T follicular helper cell (primary cell): ENCODE results near the gene PPM1H.
"Not testable (repeated sequence)": the region's sequence is repeated elsewhere in the genome, so short reads cannot be mapped to it uniquely, and the experiment has no call there.

Experiments
- DNase-seq: peaks from one replicate; pipeline ENCODE4 v3.0.0-alpha.2; 2020; ENCODE audit warnings: low read depth

PPM1H gene

DNA sequence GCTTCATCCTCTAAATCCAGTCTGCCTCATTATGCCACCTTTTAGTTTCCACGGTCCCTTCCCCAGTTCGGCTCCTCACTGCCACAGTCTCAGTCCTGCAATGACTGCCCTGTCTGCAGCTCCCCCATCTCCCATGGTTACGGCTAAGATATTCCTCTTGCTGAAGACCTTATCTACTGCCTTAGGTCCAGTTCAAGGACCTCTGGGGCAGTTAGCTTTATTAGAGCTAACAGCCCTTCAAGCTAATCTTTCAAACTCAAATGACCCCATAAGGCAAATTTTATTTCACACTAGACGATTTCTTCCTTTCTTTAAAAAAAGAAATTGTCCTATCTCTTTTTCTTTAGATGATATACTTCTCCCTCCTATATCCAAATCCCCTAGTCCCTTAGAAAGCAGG is 253.6 kb downstream of the PPM1H start:
- no peak for DNase-seq

DNA sequence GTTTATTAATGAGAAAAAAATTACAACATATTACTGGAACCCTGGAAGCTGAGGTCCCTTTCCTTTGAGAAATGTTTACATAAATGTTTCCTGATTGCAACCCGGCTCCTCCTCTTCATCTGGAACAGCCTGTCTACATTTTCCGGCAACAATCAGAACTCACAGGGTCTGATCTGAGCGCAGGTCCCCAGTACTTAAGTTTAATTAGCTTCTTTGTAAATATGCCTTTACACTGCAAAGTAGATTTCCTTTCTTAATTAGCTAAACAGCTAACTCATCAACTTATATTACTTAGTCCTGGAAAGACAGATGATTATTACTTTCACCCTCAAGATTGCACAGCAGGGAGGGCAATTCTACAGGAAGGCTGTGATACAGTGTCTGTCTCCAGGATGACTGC is 255.3 kb downstream of the PPM1H start:
- DNase-seq, result no peak

DNA sequence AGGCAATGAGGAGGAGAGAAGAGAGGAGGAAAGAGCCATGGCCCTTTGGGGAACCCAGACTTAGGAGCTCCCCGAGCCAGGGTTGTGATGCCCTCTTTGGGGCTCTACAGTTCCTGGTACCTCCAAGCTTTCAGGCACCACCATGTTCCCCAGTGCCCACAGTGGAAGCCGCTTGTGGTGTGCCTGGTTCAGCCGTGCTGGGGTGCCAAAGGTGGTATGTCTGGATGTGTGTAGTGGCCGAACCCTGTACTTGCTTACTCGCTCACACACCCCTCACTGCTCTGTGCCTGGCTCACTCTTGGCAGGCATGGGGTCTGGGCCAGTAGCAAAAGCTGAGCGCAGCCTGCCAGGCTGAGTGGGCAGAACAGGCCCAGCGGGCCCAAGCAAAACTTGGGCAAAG is 257.6 kb downstream of the PPM1H start:
- no peak for DNase-seq

DNA sequence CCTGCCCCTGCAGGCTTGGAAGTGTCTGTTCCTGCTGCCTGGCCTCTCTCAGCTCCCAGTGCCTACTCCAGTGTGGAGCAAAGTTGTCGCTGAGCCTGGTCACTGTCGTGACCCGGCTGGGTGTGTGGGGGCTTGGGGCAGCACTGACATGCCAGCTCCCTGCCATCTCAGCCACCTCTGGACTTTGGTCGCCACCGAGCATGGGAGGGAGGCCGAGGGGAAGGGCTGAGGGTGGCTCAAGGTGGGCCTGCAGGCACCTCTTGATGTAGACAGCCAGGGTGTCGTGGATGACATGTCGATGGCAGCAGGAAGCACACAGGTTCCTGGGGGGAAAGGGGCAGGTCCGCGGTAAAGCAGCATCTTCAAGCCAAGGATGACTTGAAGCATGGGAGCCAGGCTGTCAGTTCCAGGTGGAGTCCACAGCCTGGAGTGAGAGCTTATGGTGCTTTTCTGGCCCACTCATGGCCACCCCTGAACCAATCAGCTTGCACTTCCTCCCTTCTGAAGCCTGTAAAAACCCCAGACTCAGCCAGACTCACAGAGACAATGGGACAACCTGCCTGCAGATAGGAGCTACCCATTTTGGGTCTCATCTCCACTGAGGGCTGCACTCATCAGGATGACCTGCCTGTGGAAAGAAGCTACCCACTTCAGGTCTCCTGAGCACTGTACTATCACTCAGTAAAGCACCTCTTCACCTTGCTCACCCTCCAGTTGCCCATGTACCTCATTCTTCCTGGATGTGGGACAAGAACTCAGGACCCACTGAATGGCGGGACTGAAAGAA is 258.2 kb downstream of the PPM1H start:
- no peak for DNase-seq

- DNase-seq, result no peak
Measured at GRCh38 chr12:62673028-62673815, 261.7 kb downstream of the PPM1H start.

- DNase-seq, result no peak
Measured at GRCh38 chr12:62670986-62671720, 263.8 kb downstream of the PPM1H start.

- DNase-seq, result no peak
Measured at GRCh38 chr12:62668782-62669181, 266.2 kb downstream of the PPM1H start.

GRCh38 chr12:62664951-62665350 is 270.0 kb downstream of the PPM1H start:
- not testable (repeated sequence) for DNase-seq

GRCh38 chr12:62660756-62661155 is 274.2 kb downstream of the PPM1H start:
- no peak for DNase-seq

GRCh38 chr12:62659453-62660295 is 275.3 kb downstream of the PPM1H start:
- DNase-seq, result no peak

- no peak for DNase-seq
Measured at GRCh38 chr12:62658910-62659309, 276.0 kb downstream of the PPM1H start.

GRCh38 chr12:62657363-62657632 is 277.7 kb downstream of the PPM1H start:
- no peak for DNase-seq

- no peak for DNase-seq
Measured at GRCh38 chr12:62656591-62657362, 278.2 kb downstream of the PPM1H start.

DNA sequence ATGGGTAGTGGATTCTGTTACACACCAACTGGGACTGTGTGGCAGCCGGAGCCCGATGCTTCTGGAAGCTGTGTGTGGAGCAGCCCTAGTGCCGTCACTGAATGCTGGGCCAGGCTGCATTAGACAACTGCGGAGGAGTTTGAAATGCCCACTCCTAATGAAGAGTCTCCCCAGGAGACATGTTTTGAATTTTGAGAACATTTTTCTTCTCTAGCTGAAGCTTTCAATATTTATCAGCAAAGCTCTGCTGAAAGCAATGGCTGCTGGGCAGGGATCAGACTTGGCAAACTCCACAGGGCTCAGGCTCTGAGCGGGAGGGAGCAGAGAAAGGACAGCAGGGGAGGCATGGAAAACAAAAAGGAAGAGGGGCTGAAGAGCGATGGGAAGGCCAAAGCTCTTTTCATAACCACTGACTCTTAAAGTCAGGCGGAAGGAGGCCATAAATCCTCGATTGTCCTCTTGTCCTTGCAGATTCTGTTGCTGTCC is 279.2 kb downstream of the PPM1H start:
- no peak for DNase-seq

DNA sequence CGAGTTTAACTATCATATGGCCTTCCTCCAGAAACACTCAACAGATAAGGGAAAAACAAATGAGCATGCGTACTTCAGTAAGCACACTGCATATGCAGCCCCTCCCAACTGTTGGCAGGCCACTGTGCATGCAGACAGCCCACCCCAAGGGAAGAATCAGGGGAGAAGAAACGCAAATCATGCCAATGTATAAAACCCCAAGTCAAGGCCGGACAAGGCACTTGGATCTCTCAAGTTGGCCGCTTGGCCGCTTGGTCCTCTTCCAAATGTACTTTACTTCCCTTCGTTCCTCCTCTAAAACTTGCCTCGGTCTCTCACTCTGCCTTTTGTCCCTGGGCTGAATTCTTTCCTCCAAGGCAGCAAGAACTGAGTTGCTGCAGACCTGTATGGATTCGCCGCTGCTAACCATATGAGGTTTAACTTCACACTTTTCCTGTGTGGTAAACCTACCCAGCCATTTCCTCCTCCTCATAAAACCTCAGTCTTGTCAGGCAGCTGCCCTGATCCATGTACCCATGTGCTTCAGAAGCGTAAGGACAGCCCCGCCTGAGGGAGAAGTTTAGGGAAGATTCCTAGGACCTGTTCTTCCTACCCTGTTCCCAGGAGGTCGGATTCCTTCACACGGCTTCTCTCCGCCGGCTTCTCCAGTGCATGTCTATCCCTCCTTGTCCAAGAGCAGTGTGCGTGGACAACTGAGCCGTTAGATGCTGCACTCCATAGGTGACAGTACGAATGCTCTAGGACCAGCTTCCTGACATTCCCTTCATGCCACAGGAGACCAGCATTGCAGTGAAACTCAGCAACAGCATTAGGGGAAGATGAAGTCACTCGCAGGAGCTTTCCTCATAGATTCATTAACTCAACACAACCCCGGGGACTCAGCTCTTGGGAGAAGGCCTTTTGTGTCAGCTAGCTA is 280.4 kb downstream of the PPM1H start:
- no peak for DNase-seq

DNA sequence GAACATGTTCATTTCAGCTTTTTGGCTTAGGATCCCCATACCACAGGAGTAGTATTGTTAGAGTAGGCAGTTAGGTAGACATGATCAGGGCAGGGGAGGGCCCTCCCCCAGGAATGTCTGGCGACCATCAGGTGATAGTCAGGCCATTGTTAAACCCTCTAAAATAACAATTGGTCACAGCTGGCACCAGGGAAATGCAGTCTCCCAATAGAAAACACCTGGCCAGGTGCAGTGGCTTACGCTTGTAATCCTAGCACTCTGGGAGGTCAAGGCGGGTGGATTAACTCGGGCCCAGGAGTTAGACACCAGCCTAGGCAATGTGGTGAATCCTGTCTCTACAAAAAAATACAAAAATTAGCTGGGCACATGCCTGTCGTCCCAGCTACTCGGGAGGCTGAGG is 281.2 kb downstream of the PPM1H start:
- no peak for DNase-seq

DNA sequence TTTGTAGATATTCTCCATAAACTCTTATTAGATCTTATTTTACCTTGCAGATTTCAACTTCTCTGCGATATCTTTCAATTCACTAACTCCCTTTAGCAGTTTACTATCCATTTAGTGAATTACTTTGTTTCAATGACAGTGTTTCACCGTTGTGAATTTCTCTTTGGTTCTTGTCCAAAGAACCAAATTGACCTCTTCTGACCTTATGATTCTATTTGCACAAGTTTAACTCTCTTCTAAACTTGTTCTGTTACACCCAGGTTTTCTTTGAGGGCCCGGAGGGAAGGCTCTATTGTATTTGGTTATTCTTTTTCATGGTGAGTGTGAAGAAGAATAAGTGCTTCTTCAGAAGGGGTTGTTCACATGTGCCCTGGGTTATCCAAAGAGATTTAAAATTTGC is 281.6 kb downstream of the PPM1H start:
- no peak for DNase-seq

- no peak for DNase-seq
Measured at GRCh38 chr12:62651138-62651537, 283.8 kb downstream of the PPM1H start.

DNA sequence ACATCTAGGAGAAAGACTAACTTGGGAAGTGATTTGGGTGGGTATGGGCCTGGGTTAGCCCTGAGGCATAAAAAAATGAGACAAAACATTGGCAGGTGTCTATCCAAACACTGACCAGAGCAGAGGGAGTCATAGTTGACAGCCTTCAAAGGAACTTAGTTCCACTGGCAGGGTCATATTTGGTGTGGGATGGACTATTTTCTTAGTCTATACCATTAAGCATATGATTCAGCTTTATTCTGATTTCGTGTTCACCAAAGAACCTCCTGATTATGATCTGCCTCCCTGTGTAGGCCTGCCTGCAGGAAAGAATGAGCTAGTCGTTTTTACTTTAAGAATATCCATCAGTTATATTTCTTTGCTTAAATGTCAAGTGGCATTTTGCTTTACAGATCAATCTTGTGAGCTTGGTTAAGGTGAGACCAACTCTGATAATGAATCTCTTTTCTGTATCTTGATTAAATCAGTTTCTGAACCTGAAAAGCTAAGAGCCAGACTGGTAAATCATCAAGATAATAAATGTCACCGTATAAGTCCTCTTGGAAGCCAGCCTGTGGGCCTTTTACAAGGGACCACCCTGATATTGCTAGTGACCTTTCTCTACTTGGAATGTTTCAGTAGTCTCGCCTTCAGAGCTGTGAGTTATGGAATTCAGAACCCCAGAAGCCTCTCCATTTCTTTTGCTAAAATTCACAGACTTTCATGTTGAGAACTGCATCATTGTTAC is 285.4 kb downstream of the PPM1H start:
- no peak for DNase-seq
